Astrocyte of the spinal cord (primary cell): Measurements from ENCODE around the gene PCBP3.

Source experiments
- DNase-seq: peaks from one replicate; pipeline ENCODE4 v3.0.0; 2011; ENCODE audit warnings: low read depth, low spot score
- H3K4me3 ChIP-seq: 2 replicates; pipeline ENCODE4 v1.5.1; 2011; ENCODE audit warnings: low read depth, mild to moderate bottlenecking, low read length, moderate library complexity
- CTCF ChIP-seq: IDR thresholded peaks from 2 replicates; pipeline ENCODE4 v1.5.1; 2012; ENCODE audit warnings: low read depth, mild to moderate bottlenecking, low read length, inconsistent platforms
- in situ Hi-C: cut with HindIII; loops from 2 replicates; pipeline ENCODE4 v1.10.0; 2017; ENCODE audit warnings: low sequenced_read_pairs

The PCBP3 gene

GRCh38 chr21:45945066-45945867 lies 301.7 kb downstream of the PCBP3 start:
- in situ Hi-C loops = no loop called here
- no peak for DNase-seq
- TF ChIP-seq CTCF = no peak
- no peak overlapping the region for H3K4me3 ChIP-seq

DNA sequence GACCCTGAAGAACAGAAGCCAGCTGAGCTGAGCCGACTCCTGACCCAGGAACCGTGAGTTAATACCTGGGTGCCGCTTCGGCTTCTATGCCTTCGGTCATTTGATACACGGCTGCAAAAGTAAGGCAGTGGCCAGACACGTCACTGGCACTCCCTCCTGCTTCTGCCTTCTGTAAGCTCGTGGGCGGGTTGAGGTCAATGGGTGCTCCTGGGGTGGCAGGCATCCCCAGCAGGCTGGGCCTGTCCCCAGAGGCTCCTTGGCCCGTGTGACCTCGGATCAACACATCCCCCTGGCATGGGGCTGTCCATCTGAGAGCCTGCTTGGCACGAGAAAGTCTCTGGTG lies 302.3 kb downstream of the PCBP3 start:
- in situ Hi-C loops = no loop called here
- no peak overlapping the region for H3K4me3 ChIP-seq
- no peak for TF ChIP-seq CTCF
- DNase-seq = no peak

DNA sequence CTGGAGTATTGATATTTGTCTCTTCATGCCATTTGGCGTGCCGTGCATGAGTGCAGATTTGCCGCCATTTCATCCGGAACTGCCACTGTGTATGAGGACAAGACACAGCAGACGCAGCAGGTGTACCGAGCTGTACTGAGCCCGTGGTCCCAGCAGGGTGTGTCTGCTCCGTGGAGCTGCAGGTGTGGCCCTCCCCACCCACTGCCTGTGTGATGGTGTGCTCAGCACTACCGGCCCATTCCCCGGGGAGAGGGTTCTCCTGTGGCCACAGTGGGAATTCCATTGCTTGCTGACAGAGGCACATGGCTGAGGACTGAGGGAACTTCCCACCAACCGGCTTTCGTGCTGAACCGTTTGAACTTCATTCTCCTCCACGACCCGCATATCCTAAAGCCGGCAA lies 303.8 kb downstream of the PCBP3 start:
- no peak for DNase-seq
- no peak overlapping the region for H3K4me3 ChIP-seq
- no peak for TF ChIP-seq CTCF
- in situ Hi-C loops = no loop called here

DNA sequence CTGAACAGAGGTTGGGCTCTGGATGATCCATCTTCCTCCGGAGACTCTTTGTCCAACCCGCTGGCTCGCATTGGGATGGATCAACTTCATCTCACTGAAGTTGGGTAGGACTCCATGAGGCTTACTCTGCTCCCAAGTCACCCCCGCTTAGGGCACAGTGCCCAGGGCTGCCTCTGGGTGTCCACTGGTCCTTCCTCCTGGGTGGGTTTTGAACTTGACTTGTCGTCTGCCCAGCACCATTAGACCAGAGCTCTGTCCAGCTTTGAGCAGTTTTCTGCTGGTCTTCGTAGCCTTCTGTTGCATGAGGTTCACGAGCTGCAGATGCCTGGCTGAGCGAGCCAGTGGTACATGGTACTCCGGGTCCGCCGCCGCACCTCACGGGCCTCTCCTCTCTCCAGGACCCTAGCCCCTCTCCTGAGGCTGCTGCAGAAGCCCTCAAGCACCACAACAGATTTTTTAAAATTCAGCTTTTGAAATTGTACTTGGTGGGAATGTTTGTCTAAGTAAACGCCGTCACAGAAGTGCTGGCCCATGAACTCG lies 304.3 kb downstream of the PCBP3 start:
- TF ChIP-seq CTCF = no peak
- in situ Hi-C loops = no loop called here
- no peak for DNase-seq
- no peak overlapping the region for H3K4me3 ChIP-seq

- in situ Hi-C loops = no loop called here
- no peak for DNase-seq
- TF ChIP-seq CTCF = no peak
Observed at GRCh38 chr21:45948576-45949141, 305.1 kb downstream of the PCBP3 start.

DNA sequence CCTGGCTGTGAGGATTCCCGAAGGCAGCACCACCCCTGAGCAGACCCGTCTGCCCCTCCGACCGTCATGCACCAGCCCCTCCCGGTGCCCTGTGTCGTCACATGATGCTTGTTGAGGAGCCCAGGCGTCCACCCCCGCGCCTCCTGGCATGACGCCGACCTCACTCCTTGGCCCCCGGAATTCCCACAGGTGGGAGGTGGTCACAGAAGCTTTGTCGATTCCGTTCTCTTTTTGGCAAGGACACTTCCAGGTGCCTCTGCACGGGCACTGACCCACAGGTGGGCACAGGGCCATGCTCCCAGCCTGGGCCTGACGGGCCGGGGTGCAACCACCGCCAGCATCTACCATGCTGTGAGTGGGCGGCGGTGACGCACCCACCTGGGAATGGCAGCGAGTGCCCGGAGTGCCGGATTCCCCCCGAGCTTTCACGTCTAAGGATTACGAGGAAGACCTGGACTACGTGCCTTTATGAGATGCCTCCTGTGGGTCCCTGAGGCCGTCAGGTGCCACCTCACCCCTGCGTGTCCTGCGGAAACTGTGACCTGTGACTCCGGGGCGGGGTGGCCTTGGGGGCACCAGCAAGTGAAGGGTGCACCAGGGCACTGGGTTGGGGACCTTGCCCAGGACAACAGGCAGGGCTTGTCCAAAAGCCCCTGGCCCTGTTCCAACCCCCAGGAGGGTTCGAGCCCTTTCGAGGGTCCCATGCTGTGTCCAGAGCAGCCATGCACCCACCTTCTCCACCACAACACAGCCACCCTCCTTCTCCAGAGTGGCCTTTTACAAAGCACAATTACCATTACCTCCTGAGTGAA lies 306.6 kb downstream of the PCBP3 start:
- no peak for DNase-seq
- H3K4me3 ChIP-seq = no peak overlapping the region
- in situ Hi-C loops = no loop called here
- TF ChIP-seq CTCF = no peak

More at GRCh38 chr21:45948576-45949141, 305.1 kb downstream of the PCBP3 start:
- H3K4me3 ChIP-seq = no peak overlapping the region
